CD4-positive, alpha-beta T cell (primary cell): ENCODE data around the gene TUT4. TPM values are rescaled to one million over a fixed set of nuclear protein-coding genes. Genes with fewer than 3 reads are reported as not detected.

ENCODE experiments used
- ATAC-seq: fragments of 200-7000 bp; cut with Tn5 transposase; one replicate; pipeline ENCODE4 v1.10.0; 2022; ENCODE audit warnings: mild to moderate bottlenecking; ENCODE audit not compliant: poor library complexity
- CTCF ChIA-PET: fragments of 350-600 bp; sonication (Branson Sonifier 250); formaldehyde crosslinking; loops from one replicate; lab custom pipeline; 2021; ENCODE audit warnings: antibody characterized with exemption, inconsistent platforms; lab: Charles Lee
- POLR2A ChIA-PET: fragments of 350-600 bp; sonication (Branson Sonifier 250); formaldehyde crosslinking; loops from one replicate; lab custom pipeline; 2021; ENCODE audit warnings: antibody characterized with exemption, inconsistent platforms; lab: Charles Lee
- DNase-seq, 14 experiments: peaks; one replicate each; pipeline ENCODE4 v3.0.0-alpha.2; 2013 to 2020; ENCODE audit warnings: mixed read lengths in 2 of 14
- H3K27ac ChIP-seq, 2 donors: one replicate each; pipeline versions ENCODE4 v1.5.1 to v1.7.0; 2013; ENCODE audit warnings: low read length in 2 of 2, low read depth in 1 of 2, mild to moderate bottlenecking in 1 of 2
- H3K27me3 ChIP-seq, 2 experiments: 1 replicate in 1 of 2; 2 replicates in 1 of 2; pipeline versions ENCODE4 v1.6.1 to v1.7.0; 2013; ENCODE audit warnings: low read length in 2 of 2, control low read depth in 1 of 2, mild to moderate bottlenecking in 1 of 2, moderate library complexity in 1 of 2; ENCODE audit not compliant: insufficient read depth in 2 of 2, control insufficient read depth in 1 of 2
- H3K36me3 ChIP-seq: one replicate; pipeline ENCODE4 v1.6.1; 2013; ENCODE audit warnings: low read length, control low read depth; ENCODE audit not compliant: insufficient read depth
- H3K4me1 ChIP-seq: one replicate; pipeline ENCODE4 v1.6.1; 2013; ENCODE audit warnings: low read length, control low read depth; ENCODE audit not compliant: insufficient read depth
- H3K4me3 ChIP-seq: one replicate; pipeline ENCODE4 v1.5.1; 2013; ENCODE audit warnings: mild to moderate bottlenecking, low read length, moderate library complexity
- H3K9me3 ChIP-seq, 2 experiments: 1 replicate in 1 of 2; 2 replicates in 1 of 2; pipeline versions ENCODE4 v1.6.1 to v1.7.0; 2013; ENCODE audit warnings: low read length in 2 of 2, mild to moderate bottlenecking in 2 of 2, control low read depth in 1 of 2, moderate library complexity in 1 of 2; ENCODE audit not compliant: control insufficient read depth in 1 of 2, insufficient read depth in 1 of 2
- H3K27ac Mint-ChIP-seq: one replicate; pipeline ENCODE4 v1.8.0; 2020; ENCODE audit warnings: mixed read lengths
- H3K27me3 Mint-ChIP-seq: one replicate; pipeline ENCODE4 v1.8.0; 2021; ENCODE audit warnings: mixed read lengths
- H3K36me3 Mint-ChIP-seq: one replicate; pipeline ENCODE4 v1.8.0; 2021; ENCODE audit warnings: low read depth, mixed read lengths
- H3K4me1 Mint-ChIP-seq: one replicate; pipeline ENCODE4 v1.8.0; 2021; ENCODE audit warnings: low read depth, mixed read lengths
- H3K4me3 Mint-ChIP-seq: one replicate; pipeline ENCODE4 v1.8.0; 2020; ENCODE audit warnings: mild to moderate bottlenecking, mixed read lengths
- H3K9me3 Mint-ChIP-seq: one replicate; pipeline ENCODE4 v1.8.0; 2020; ENCODE audit warnings: mixed read lengths
- CTCF ChIP-seq: fragments of 200-600 bp; IDR thresholded peaks from one replicate; pipeline ENCODE4 v1.8.0; 2022; ENCODE audit warnings: antibody characterized with exemption, mild to moderate bottlenecking
- intact Hi-C, 2 experiments: fragments of 100-400 bp; cut with DNase I in 1 of 2; cut with micrococcal nuclease in 1 of 2; formaldehyde crosslinking; loops; one replicate each; pipeline versions ENCODE4 v1.15.1 to v1.9.0; 2023 to 2025; cut with DNase I, micrococcal nuclease
- total RNA-seq, 174 experiments: library from RNA in 2 of 174; stranded (reverse) in 2 of 174; gene quantifications; one replicate each; pipeline ENCODE4 v1.2.3 and lab custom pipeline; 2021 to 2026

The TUT4 gene
- total RNA-seq, 2 experiments from 2014 or later = 141 to 147 TPM

GRCh38 chr1:52571783-52572182 is 18.9 kb upstream of the TUT4 start:
- no peak overlapping the region for H3K4me3 ChIP-seq
- peaks cover 10% of the 10 kb centered on the region for H3K4me1 ChIP-seq
- no peak for TF ChIP-seq CTCF
- Mint-ChIP-seq H3K4me1 (peaks cover 20% of the 10 kb centered on the region), H3K27me3 (no peaks in the 10 kb centered on the region), H3K27ac (no peak overlapping the region), H3K9me3 (no peaks in the 10 kb centered on the region), H3K4me3 (no peak overlapping the region), H3K36me3 (no peaks in the 10 kb centered on the region)
- no peaks in the 10 kb centered on the region for H3K9me3 ChIP-seq
- peak in 1 of 14 experiments; percentile 21 for DNase-seq
- ChIA-PET CTCF (no interaction called here), POLR2A (no interaction called here)
- intact Hi-C loops = no loop called here
- ATAC-seq = no peak
- H3K36me3 ChIP-seq = no peaks in the 10 kb centered on the region
- H3K27ac ChIP-seq = no peak overlapping the region
- H3K27me3 ChIP-seq = no peaks in the 10 kb centered on the region

GRCh38 chr1:52569449-52570210 is 16.7 kb upstream of the TUT4 start:
- CTCF ChIA-PET = interaction anchor here (1.4 kb wide), 1 partner anchor 79 kb away, joined by 3 read pairs; no protein-coding TSS in a partner anchor
- DNase-seq (peak in 1 of 14 experiments; percentile 13), ATAC-seq (no peak)
- Histone ChIP-seq H3K27me3 (no peaks in the 10 kb centered on the region), H3K9me3 (no peaks in the 10 kb centered on the region), H3K4me1 (peaks cover 10% of the 10 kb centered on the region), H3K36me3 (no peaks in the 10 kb centered on the region), H3K4me3 (no peak overlapping the region), H3K27ac (no peak overlapping the region)
- H3K27ac Mint-ChIP-seq = peak overlapping the region; percentile 6
- POLR2A ChIA-PET = interaction anchor here (1.2 kb wide), 1 partner anchor 17 kb away, joined by 3 read pairs; the partner anchor contains the start of gene TUT4
- TF ChIP-seq CTCF = no peak
- no peaks in the 10 kb centered on the region for H3K36me3 Mint-ChIP-seq
- H3K4me3 Mint-ChIP-seq = no peak overlapping the region
- H3K9me3 Mint-ChIP-seq = no peaks in the 10 kb centered on the region
- peaks cover 20% of the 10 kb centered on the region for H3K4me1 Mint-ChIP-seq
- intact Hi-C loops = no loop called here
- H3K27me3 Mint-ChIP-seq = no peaks in the 10 kb centered on the region

- TF ChIP-seq CTCF = no peak
- Mint-ChIP-seq H3K4me1 (peaks cover 20% of the 10 kb centered on the region), H3K4me3 (no peak overlapping the region), H3K27ac (peak overlapping the region; percentile 3), H3K36me3 (no peaks in the 10 kb centered on the region), H3K9me3 (no peaks in the 10 kb centered on the region), H3K27me3 (no peaks in the 10 kb centered on the region)
- Histone ChIP-seq H3K4me3 (no peak overlapping the region), H3K9me3 (no peaks in the 10 kb centered on the region), H3K27ac (no peak overlapping the region), H3K4me1 (peaks cover 10% of the 10 kb centered on the region), H3K36me3 (no peaks in the 10 kb centered on the region), H3K27me3 (no peaks in the 10 kb centered on the region)
- POLR2A ChIA-PET = interaction anchor here (0.6 to 1.3 kb wide), 3 partner anchors 15 to 1005 kb away, joined by 3 to 12 read pairs (median 3); partner anchors contain the start of genes SHISAL2A and TUT4
- peak; percentile 80 for ATAC-seq
- intact Hi-C loops = no loop called here
- CTCF ChIA-PET = interaction anchor here (0.6 to 1.4 kb wide), 6 partner anchors 9 to 408 kb away, joined by 3 to 5 read pairs (median 3); no protein-coding TSS in a partner anchor
- peak in 3 of 14 experiments; percentile 8 to 35 (median 34) for DNase-seq
These were observed 15.1 kb upstream of the TUT4 start for GRCh38 chr1:52567943-52568342.
